C4-2B (cell line): ENCODE measurements around the gene LRBA.

Experiments
- CTCF ChIP-seq: fragments of 450-650 bp; conservative IDR thresholded peaks from 2 replicates; pipeline ENCODE4 v1.5.1; 2017; ENCODE audit warnings: mild to moderate bottlenecking
- ZFX ChIP-seq: fragments of 450-650 bp; IDR thresholded peaks from 2 replicates; pipeline ENCODE4 v1.6.1; 2017

- TF ChIP-seq CTCF (no peak), ZFX (no peak)
These were observed 441.6 kb downstream of the LRBA start for GRCh38 chr4:150573534-150573933.
